ENCODE results near the gene ZC3H14. TPM values are rescaled to one million over a fixed set of nuclear protein-coding genes. Genes with fewer than 3 reads are reported as not detected.

Gene ZC3H14
- total and polyA plus RNA-seq, 10 of the 15 experiments (the other 5 are each of a cell fraction or from before 2014, with no cell fraction given), result 17.9 to 97.1 (median 47.6) TPM

DNA sequence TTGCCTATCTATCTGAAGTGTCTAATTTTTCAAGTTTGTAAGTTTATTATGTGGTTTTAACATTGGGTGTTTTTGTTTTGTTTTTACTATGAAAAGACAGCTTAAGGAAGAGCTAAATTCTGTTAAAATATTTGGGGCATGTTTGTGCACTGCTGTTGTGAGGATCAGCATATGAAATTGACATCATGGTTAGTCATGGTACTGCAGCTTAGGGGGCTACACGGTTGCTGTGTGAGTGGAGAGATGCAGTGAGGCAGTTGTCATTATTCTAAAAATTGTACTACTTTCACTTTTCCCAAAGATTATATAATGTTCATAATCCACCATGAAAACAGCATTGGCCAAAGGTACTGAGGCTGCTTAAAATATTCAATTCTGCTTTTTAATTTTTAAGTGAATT, 49.0 kb downstream of the ZC3H14 start:
- Histone ChIP-seq H3K4me3 (no peak overlapping the region), H3K36me3 (ENCODE audit: control insufficient read depth in 2 of 2, insufficient read depth in 2 of 2, low read length in 1 of 2) (peaks cover 7 to 32% of the 10 kb centered on the region in 2 experiments), H4K20me1 (ENCODE audit: control insufficient read depth, insufficient read depth) (no peaks in the 10 kb centered on the region), H3K9ac (ENCODE audit: control insufficient read depth, insufficient read depth, low read length) (no peak overlapping the region), H3K27ac (ENCODE audit: control insufficient read depth, insufficient read depth) (no peak overlapping the region), H3K4me2 (ENCODE audit: control insufficient read depth, insufficient read depth) (no peak overlapping the region), H3K27me3 (replicated peaks in 1 of 2; ENCODE audit: control insufficient read depth in 2 of 2, insufficient read depth in 2 of 2, low read length in 1 of 2) (no peaks in the 10 kb centered on the region), H3K79me2 (ENCODE audit: control insufficient read depth, insufficient read depth, low read length) (no peaks in the 10 kb centered on the region), H3K4me1 (ENCODE audit: control insufficient read depth, insufficient read depth, low read length) (peaks cover 10% of the 10 kb centered on the region), H2AFZ (ENCODE audit: control insufficient read depth, low read depth, low read length) (no peak overlapping the region), H3K9me3 (replicated peaks; ENCODE audit: control insufficient read depth, insufficient read depth, low read length) (no peaks in the 10 kb centered on the region)
- DNase-seq (ENCODE audit: low read depth, low spot score) (no peak), ATAC-seq (no peak), FAIRE-seq (no peak)
- 100% methylated on average over 1 of the region's 1 CpG for WGBS (ENCODE audit: insufficient coverage, insufficient replicate concordance, low lambda C conversion rate, missing lambda C conversion rate)
- intact Hi-C loops (cut with micrococcal nuclease; ENCODE audit: unreplicated experiment), result no loop called here
- TF ChIP-seq, protein P1, sequence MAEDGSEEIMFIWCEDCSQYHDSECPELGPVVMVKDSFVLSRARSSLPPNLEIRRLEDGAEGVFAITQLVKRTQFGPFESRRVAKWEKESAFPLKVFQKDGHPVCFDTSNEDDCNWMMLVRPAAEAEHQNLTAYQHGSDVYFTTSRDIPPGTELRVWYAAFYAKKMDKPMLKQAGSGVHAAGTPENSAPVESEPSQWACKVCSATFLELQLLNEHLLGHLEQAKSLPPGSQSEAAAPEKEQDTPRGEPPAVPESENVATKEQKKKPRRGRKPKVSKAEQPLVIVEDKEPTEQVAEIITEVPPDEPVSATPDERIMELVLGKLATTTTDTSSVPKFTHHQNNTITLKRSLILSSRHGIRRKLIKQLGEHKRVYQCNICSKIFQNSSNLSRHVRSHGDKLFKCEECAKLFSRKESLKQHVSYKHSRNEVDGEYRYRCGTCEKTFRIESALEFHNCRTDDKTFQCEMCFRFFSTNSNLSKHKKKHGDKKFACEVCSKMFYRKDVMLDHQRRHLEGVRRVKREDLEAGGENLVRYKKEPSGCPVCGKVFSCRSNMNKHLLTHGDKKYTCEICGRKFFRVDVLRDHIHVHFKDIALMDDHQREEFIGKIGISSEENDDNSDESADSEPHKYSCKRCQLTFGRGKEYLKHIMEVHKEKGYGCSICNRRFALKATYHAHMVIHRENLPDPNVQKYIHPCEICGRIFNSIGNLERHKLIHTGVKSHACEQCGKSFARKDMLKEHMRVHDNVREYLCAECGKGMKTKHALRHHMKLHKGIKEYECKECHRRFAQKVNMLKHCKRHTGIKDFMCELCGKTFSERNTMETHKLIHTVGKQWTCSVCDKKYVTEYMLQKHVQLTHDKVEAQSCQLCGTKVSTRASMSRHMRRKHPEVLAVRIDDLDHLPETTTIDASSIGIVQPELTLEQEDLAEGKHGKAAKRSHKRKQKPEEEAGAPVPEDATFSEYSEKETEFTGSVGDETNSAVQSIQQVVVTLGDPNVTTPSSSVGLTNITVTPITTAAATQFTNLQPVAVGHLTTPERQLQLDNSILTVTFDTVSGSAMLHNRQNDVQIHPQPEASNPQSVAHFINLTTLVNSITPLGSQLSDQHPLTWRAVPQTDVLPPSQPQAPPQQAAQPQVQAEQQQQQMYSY (CRISPR knock-in tag; IDR thresholded peaks at IDR 0.05), result no peak
- TF ChIP-seq IRF4 (IDR thresholded peaks at IDR 0.05; ENCODE audit: low read depth, low read length), result no peak
- TF ChIP-seq NR2C1 (IDR thresholded peaks at IDR 0.05), result no peak
- TF ChIP-seq, protein P2, sequence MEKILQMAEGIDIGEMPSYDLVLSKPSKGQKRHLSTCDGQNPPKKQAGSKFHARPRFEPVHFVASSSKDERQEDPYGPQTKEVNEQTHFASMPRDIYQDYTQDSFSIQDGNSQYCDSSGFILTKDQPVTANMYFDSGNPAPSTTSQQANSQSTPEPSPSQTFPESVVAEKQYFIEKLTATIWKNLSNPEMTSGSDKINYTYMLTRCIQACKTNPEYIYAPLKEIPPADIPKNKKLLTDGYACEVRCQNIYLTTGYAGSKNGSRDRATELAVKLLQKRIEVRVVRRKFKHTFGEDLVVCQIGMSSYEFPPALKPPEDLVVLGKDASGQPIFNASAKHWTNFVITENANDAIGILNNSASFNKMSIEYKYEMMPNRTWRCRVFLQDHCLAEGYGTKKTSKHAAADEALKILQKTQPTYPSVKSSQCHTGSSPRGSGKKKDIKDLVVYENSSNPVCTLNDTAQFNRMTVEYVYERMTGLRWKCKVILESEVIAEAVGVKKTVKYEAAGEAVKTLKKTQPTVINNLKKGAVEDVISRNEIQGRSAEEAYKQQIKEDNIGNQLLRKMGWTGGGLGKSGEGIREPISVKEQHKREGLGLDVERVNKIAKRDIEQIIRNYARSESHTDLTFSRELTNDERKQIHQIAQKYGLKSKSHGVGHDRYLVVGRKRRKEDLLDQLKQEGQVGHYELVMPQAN (conservative IDR thresholded peaks at IDR 0.05), result no peak
- TF ChIP-seq MTA3 (IDR thresholded peaks at IDR 0.05; ENCODE audit: borderline replicate concordance, low read length), result no peak
- TF ChIP-seq HCFC1 (IDR thresholded peaks at IDR 0.05; ENCODE audit: low read length), result no peak
- no peak for TF ChIP-seq GABPA (IDR thresholded peaks at IDR 0.05; ENCODE audit: low read depth)
- TF ChIP-seq, protein P3, sequence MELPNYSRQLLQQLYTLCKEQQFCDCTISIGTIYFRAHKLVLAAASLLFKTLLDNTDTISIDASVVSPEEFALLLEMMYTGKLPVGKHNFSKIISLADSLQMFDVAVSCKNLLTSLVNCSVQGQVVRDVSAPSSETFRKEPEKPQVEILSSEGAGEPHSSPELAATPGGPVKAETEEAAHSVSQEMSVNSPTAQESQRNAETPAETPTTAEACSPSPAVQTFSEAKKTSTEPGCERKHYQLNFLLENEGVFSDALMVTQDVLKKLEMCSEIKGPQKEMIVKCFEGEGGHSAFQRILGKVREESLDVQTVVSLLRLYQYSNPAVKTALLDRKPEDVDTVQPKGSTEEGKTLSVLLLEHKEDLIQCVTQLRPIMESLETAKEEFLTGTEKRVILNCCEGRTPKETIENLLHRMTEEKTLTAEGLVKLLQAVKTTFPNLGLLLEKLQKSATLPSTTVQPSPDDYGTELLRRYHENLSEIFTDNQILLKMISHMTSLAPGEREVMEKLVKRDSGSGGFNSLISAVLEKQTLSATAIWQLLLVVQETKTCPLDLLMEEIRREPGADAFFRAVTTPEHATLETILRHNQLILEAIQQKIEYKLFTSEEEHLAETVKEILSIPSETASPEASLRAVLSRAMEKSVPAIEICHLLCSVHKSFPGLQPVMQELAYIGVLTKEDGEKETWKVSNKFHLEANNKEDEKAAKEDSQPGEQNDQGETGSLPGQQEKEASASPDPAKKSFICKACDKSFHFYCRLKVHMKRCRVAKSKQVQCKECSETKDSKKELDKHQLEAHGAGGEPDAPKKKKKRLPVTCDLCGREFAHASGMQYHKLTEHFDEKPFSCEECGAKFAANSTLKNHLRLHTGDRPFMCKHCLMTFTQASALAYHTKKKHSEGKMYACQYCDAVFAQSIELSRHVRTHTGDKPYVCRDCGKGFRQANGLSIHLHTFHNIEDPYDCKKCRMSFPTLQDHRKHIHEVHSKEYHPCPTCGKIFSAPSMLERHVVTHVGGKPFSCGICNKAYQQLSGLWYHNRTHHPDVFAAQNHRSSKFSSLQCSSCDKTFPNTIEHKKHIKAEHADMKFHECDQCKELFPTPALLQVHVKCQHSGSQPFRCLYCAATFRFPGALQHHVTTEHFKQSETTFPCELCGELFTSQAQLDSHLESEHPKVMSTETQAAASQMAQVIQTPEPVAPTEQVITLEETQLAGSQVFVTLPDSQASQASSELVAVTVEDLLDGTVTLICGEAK (IDR thresholded peaks at IDR 0.05; ENCODE audit: borderline replicate concordance), result no peak
- no peak for TF ChIP-seq CBFB (IDR thresholded peaks at IDR 0.05; ENCODE audit: low read depth)
- TF ChIP-seq ASH2L (IDR thresholded peaks at IDR 0.05; ENCODE audit: borderline replicate concordance, low read depth), result no peak
- no peak for TF ChIP-seq POU2F2 (IDR thresholded peaks at IDR 0.05; ENCODE audit: borderline replicate concordance, low read depth, low read length)
- TF ChIP-seq EGR1 (IDR thresholded peaks at IDR 0.05; ENCODE audit: borderline replicate concordance in 1 of 2, low read depth in 2 of 2, low read length in 2 of 2), result no peak
- no peak for TF ChIP-seq EZH2 (IDR thresholded peaks at IDR 0.05; ENCODE audit: borderline replicate concordance, control insufficient read depth, low read depth, low read length)
- TF ChIP-seq CEBPB (IDR thresholded peaks at IDR 0.05; ENCODE audit: borderline replicate concordance in 1 of 2, low read depth in 2 of 2, low read length in 2 of 2), result no peak
- TF ChIP-seq FOS (IDR thresholded peaks at IDR 0.05; ENCODE audit: borderline replicate concordance, extremely low read depth, insufficient read length), result no peak
- in situ Hi-C loops (cut with MboI), result no loop called here
- ChIA-PET CTCF (no interaction called here), SMC1A (ENCODE audit: uncharacterized antibody, unreplicated experiment) (interaction anchor here (0.7 kb wide), 1 partner anchor 11 kb away, joined by 5 read pairs; no protein-coding TSS in a partner anchor), RAD21 (ENCODE audit: unreplicated experiment) (no interaction called here), POLR2A (no interaction called here)
- BruUV-seq (replicated peaks), result no TSS peak

All from GM12878 (cell line).